ENCODE results near the gene PTPRU.

DNA sequence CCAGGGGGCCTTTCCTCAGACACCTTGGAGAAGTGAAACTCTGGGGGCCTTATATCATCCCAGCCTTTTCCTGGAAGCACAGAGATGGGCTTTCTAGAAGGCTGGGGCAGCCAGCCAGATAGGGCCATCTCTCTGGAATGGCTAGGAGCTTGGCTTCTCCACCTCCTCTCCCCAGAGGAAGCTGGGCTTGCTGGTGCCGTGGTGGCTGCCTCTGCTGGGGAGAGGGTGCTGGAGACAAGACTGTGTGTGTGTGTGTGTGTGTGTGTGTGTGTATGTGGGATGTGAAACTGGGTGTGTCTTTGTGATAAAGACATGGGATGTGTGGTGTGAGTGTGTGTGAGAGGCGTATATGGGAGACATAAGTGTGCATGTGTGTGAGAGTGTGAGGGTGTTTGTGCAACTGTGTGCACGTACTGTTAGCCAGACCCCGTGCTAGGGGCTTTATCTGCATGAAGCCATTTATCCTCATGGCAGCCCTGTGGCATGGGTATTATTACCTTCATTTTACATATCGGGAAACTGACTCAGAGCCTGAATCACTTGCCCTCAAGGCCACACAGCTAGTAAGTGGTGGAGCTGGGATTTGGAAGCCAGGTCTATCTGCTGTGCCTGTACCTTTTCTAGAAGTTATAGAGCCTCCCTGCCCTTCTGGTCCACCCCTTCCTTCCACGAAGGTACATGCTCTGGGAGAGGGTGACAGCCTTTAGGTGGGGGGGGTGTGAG is 44.2 kb downstream of the PTPRU start:
- TF ChIP-seq, protein P1, sequence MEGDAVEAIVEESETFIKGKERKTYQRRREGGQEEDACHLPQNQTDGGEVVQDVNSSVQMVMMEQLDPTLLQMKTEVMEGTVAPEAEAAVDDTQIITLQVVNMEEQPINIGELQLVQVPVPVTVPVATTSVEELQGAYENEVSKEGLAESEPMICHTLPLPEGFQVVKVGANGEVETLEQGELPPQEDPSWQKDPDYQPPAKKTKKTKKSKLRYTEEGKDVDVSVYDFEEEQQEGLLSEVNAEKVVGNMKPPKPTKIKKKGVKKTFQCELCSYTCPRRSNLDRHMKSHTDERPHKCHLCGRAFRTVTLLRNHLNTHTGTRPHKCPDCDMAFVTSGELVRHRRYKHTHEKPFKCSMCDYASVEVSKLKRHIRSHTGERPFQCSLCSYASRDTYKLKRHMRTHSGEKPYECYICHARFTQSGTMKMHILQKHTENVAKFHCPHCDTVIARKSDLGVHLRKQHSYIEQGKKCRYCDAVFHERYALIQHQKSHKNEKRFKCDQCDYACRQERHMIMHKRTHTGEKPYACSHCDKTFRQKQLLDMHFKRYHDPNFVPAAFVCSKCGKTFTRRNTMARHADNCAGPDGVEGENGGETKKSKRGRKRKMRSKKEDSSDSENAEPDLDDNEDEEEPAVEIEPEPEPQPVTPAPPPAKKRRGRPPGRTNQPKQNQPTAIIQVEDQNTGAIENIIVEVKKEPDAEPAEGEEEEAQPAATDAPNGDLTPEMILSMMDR (conservative IDR thresholded peaks at IDR 0.05; ENCODE audit: low read depth in 2 of 2): no peak
- TF ChIP-seq, protein P2, sequence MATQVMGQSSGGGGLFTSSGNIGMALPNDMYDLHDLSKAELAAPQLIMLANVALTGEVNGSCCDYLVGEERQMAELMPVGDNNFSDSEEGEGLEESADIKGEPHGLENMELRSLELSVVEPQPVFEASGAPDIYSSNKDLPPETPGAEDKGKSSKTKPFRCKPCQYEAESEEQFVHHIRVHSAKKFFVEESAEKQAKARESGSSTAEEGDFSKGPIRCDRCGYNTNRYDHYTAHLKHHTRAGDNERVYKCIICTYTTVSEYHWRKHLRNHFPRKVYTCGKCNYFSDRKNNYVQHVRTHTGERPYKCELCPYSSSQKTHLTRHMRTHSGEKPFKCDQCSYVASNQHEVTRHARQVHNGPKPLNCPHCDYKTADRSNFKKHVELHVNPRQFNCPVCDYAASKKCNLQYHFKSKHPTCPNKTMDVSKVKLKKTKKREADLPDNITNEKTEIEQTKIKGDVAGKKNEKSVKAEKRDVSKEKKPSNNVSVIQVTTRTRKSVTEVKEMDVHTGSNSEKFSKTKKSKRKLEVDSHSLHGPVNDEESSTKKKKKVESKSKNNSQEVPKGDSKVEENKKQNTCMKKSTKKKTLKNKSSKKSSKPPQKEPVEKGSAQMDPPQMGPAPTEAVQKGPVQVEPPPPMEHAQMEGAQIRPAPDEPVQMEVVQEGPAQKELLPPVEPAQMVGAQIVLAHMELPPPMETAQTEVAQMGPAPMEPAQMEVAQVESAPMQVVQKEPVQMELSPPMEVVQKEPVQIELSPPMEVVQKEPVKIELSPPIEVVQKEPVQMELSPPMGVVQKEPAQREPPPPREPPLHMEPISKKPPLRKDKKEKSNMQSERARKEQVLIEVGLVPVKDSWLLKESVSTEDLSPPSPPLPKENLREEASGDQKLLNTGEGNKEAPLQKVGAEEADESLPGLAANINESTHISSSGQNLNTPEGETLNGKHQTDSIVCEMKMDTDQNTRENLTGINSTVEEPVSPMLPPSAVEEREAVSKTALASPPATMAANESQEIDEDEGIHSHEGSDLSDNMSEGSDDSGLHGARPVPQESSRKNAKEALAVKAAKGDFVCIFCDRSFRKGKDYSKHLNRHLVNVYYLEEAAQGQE (IDR thresholded peaks at IDR 0.05; ENCODE audit: unreplicated experiment): no peak
- no peak for TF ChIP-seq CREB1 (CRISPR knock-in tag; IDR thresholded peaks at IDR 0.05; ENCODE audit: low read depth)
- no peak for TF ChIP-seq EZH2 (IDR thresholded peaks at IDR 0.05; ENCODE audit: low read depth, unreplicated experiment)
- no peak for TF ChIP-seq POLR2AphosphoS5 (IDR thresholded peaks at IDR 0.05; ENCODE audit: low read depth)
- no peak for TF ChIP-seq EZH2phosphoT487 (IDR thresholded peaks at IDR 0.05; ENCODE audit: unreplicated experiment)
- TF ChIP-seq NANOG (IDR thresholded peaks at IDR 0.05; ENCODE audit: borderline replicate concordance): no peak
- TF ChIP-seq, protein P3, sequence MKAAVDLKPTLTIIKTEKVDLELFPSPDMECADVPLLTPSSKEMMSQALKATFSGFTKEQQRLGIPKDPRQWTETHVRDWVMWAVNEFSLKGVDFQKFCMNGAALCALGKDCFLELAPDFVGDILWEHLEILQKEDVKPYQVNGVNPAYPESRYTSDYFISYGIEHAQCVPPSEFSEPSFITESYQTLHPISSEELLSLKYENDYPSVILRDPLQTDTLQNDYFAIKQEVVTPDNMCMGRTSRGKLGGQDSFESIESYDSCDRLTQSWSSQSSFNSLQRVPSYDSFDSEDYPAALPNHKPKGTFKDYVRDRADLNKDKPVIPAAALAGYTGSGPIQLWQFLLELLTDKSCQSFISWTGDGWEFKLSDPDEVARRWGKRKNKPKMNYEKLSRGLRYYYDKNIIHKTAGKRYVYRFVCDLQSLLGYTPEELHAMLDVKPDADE (IDR thresholded peaks at IDR 0.05): no peak
- no peak for TF ChIP-seq JUNB (IDR thresholded peaks at IDR 0.05; ENCODE audit: unreplicated experiment)
- TF ChIP-seq ZNF114 (CRISPR knock-in tag; IDR thresholded peaks at IDR 0.05): no peak

Data from GM23338 (cell line).